Bronchial epithelial cell (primary cell): ENCODE results near the gene CRHR2. TPM values are rescaled to one million over a fixed set of nuclear protein-coding genes. Genes with fewer than 3 reads are reported as not detected.

Experiments
- DNase-seq: peaks from one replicate; pipeline ENCODE4 v3.0.0-alpha.2; 2010; ENCODE audit warnings: low read depth
- FAIRE-seq: peaks from 2 replicates; lab custom pipeline; 2011; peaks lifted over from hg19 to GRCh38; lab: Jason Lieb, UNC
- H3K27me3 ChIP-seq: 2 replicates; pipeline ENCODE4 v1.5.1; 2011; ENCODE audit warnings: low read length; ENCODE audit not compliant: control insufficient read depth, insufficient read depth
- H3K36me3 ChIP-seq: 2 replicates; pipeline ENCODE4 v1.5.1; 2011; ENCODE audit warnings: low read length; ENCODE audit not compliant: control insufficient read depth, insufficient read depth
- H3K4me3 ChIP-seq: 2 replicates; pipeline ENCODE4 v1.5.1; 2011; ENCODE audit warnings: mild to moderate bottlenecking, low read depth, low read length, control low read depth
- CTCF ChIP-seq: IDR thresholded peaks from 2 replicates; pipeline ENCODE4 v1.5.1; 2011; ENCODE audit warnings: mild to moderate bottlenecking, moderate library complexity, low read length, control low read depth, inconsistent platforms; ENCODE audit not compliant: insufficient read depth, severe bottlenecking
- total RNA-seq: library from RNA; depleted of rRNA; stranded (reverse); fragments of >200 nt; gene quantifications from 2 replicates; pipeline ENCODE4 v1.2.1, GENCODE V29; 2014

Gene CRHR2
- total RNA-seq, 1 donor from 2014 or later = not detected

GRCh38 chr7:30665449-30665848 is 16.8 kb downstream of the CRHR2 start:
- FAIRE-seq (no peak), DNase-seq (no peak)
- H3K27me3 ChIP-seq = no peaks in the 10 kb centered on the region
- no peak overlapping the region for H3K4me3 ChIP-seq
- TF ChIP-seq CTCF = no peak
- H3K36me3 ChIP-seq = no peaks in the 10 kb centered on the region

GRCh38 chr7:30665043-30665442 is 17.2 kb downstream of the CRHR2 start:
- FAIRE-seq (no peak), DNase-seq (no peak)
- H3K36me3 ChIP-seq = no peaks in the 10 kb centered on the region
- H3K4me3 ChIP-seq = no peak overlapping the region
- H3K27me3 ChIP-seq = no peaks in the 10 kb centered on the region
- no peak for TF ChIP-seq CTCF

- no peak overlapping the region for H3K4me3 ChIP-seq
- H3K27me3 ChIP-seq = no peaks in the 10 kb centered on the region
- no peaks in the 10 kb centered on the region for H3K36me3 ChIP-seq
- TF ChIP-seq CTCF = no peak
- DNase-seq = no peak
- FAIRE-seq = peak; percentile 62
Observed at GRCh38 chr7:30664184-30664885, 17.9 kb downstream of the CRHR2 start.

- no peak for TF ChIP-seq CTCF
- Histone ChIP-seq H3K36me3 (no peaks in the 10 kb centered on the region), H3K4me3 (no peak overlapping the region), H3K27me3 (no peaks in the 10 kb centered on the region)
- FAIRE-seq (no peak), DNase-seq (no peak)
Observed at GRCh38 chr7:30663414-30663813, 18.8 kb downstream of the CRHR2 start.

GRCh38 chr7:30662431-30662939 is 19.8 kb downstream of the CRHR2 start:
- H3K27me3 ChIP-seq = no peaks in the 10 kb centered on the region
- no peaks in the 10 kb centered on the region for H3K36me3 ChIP-seq
- DNase-seq (no peak), FAIRE-seq (peak; percentile 55)
- no peak for TF ChIP-seq CTCF
- no peak overlapping the region for H3K4me3 ChIP-seq
